GM12872 (cell line): ENCODE data around the gene ADAMTS17.

Experiments
- TF ChIP-seq, protein P1 (sequence below): IDR thresholded peaks from 3 replicates; pipeline ENCODE4 v1.5.1; 2011; ENCODE audit warnings: low read depth, mild to moderate bottlenecking, low read length, moderate library complexity; ENCODE audit not compliant: insufficient read depth

Gene ADAMTS17

DNA sequence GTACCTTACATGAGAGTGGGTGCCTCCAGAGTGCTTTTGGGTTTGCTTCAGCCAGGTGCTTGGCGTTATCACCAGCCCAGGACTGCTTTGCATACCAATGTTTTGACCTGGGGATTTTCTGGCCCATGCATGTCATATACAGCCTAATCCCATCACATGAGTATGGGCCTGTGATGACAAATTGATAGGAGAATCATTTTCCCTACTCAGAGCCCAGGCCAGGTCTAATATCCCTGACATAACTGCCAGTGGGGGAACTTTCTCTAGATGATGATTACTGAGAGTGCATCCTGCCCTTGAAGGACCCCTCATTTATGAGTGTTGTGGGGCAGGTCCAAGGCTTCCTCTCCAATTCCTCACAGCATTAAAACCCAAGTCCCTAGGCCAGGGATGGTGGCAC, 411.1 kb downstream of the ADAMTS17 start:
- TF ChIP-seq, protein P1, sequence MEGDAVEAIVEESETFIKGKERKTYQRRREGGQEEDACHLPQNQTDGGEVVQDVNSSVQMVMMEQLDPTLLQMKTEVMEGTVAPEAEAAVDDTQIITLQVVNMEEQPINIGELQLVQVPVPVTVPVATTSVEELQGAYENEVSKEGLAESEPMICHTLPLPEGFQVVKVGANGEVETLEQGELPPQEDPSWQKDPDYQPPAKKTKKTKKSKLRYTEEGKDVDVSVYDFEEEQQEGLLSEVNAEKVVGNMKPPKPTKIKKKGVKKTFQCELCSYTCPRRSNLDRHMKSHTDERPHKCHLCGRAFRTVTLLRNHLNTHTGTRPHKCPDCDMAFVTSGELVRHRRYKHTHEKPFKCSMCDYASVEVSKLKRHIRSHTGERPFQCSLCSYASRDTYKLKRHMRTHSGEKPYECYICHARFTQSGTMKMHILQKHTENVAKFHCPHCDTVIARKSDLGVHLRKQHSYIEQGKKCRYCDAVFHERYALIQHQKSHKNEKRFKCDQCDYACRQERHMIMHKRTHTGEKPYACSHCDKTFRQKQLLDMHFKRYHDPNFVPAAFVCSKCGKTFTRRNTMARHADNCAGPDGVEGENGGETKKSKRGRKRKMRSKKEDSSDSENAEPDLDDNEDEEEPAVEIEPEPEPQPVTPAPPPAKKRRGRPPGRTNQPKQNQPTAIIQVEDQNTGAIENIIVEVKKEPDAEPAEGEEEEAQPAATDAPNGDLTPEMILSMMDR, result no peak

DNA sequence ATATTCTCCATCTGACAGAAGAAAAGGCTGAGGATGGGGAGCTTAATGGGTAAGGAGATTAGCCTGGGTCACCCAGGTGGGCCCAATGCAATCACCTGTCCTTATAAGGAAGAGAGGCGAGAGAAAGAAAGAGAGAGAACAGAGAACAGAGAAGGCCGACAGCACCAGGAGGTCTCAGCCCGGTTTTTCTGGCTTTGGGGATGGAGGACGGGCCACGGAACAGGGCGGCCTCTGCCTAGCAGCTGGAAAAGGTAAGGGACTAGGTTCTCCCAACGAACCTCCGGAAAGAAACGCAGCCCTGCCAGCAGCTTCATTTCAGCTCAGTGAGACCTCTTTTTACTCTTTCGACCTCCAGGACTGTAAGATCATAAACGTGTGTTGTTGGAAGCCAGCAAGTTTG, 412.5 kb downstream of the ADAMTS17 start:
- TF ChIP-seq, protein P1, result no peak

DNA sequence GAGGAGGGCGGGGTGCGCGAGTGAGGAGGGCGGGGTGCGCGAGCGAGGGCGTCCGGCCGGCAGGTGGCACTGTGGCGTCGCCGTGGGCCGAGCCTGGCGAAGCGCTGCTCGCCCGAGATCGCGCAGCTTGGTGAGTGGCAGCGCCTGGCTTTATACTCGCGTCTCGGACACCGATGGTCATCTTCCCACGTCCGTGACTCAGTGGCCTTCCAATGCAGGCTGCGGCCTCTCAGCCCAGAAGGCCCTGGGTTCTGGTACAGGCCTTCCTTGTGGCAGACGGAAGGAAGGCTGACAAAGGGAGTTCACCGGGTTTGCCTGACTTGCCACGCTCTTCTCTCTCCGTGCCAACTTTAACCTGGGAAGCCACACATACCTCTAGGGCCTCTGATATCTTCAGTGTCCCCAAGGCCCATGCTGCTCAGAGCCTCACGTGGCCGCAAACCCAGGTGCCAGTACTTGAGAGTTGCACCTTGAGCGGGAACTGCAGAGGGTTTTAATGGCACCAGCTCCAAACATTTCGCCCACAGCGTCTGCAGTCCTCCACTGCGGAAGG, 413.3 kb downstream of the ADAMTS17 start:
- TF ChIP-seq, protein P1, result peak; percentile 76

DNA sequence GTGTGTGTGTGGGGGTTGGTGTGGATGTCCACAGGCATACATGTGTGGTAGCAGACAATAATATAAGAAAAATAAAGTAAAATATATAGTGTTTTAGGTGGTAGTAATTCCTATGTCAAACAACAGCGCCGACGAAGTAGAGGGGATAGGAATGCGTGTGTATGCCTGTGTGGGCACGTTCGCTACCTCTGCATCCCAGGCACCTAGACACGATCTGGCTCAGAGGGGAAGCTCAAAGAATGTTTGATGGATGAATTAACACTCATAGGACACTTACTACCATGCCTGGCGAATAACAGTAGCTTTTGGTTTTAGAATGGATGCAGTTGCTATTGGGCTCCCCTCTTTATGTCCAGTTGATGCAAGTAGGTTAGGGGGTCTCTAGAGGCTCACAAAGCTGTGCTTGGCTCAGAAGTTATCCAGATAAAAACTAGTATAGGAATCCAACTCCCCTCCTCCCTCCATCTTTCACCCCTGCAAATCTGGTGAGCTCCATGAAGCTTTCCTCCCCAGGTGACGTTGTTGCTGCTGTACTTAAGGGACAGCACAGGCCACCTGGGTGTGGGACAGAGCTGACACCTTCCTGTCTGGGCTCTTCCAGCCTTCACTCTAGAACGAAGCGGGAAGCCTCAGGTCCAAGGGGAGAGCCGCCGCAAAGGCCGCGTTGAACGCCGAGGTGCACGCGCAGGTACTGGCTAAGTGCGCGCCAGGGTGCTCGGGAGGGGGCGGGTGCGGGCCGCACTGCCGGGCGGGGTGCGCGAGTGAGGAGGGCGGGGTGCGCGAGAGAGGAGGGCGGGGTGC, 415.9 kb downstream of the ADAMTS17 start:
- TF ChIP-seq, protein P1, result no peak

DNA sequence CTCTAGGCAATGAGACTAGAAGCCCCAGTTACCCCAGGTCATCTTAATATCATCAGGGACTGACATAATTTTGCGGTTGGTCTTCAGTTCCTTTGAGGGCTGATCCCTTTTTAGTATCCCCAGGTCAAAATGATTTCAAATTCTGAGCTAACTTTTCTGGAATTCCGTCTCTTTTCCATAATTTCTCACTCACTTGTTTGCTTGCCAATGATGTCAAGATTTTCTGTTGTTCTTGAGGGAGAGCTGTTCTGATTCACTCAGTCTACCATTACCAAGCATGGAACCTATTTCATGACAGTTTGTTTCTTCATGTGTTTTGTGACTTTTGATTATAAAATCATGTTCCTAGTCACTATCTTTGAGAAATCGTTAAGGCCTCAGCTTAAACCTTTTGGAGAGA, 418.1 kb downstream of the ADAMTS17 start:
- TF ChIP-seq, protein P1, result no peak
